HG03520 (cell line): ENCODE results near the gene PNPLA3.

Experiments
- ATAC-seq: cut with Tn5 transposase; IDR thresholded peaks from one replicate; pipeline ENCODE4 v1.9.1; 2021; ENCODE audit warnings: mild to moderate bottlenecking, moderate library complexity; ENCODE audit not compliant: unreplicated experiment

PNPLA3 gene

DNA sequence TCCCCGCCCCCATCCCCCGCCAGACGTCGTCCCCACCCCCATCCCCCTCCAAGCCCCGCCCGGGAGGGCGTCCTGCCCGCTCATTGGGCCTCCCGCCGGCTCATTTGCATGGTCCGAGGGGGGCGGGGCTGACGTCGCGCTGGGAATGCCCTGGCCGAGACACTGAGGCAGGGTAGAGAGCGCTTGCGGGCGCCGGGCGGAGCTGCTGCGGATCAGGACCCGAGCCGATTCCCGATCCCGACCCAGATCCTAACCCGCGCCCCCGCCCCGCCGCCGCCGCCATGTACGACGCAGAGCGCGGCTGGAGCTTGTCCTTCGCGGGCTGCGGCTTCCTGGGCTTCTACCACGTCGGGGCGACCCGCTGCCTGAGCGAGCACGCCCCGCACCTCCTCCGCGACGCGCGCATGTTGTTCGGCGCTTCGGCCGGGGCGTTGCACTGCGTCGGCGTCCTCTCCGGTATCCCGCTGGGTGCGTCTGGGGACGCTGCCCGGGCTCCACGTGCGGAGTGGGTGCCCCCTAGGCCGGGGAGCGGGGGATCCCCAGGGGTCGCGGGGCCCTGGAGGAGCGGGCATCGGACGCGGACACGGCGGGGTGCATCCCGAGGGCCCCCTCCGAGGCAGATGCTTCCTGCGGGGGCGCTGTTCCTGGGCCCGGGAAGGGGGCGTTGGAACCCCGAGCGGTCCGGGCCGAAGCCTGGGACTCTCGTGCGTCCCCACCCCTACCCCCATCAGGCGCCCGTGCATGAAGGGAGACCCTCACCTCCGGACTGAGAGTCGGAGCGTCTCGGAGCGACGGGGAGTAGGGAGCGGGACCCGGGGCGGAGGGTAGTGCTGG, at the start of gene PNPLA3:
Gene PNPLA3, plus strand, starts transcription at position 175 of the 834 bp plus-strand sequence. Its CDS starts 107 bp downstream, at position 282.
- no peak for ATAC-seq

DNA sequence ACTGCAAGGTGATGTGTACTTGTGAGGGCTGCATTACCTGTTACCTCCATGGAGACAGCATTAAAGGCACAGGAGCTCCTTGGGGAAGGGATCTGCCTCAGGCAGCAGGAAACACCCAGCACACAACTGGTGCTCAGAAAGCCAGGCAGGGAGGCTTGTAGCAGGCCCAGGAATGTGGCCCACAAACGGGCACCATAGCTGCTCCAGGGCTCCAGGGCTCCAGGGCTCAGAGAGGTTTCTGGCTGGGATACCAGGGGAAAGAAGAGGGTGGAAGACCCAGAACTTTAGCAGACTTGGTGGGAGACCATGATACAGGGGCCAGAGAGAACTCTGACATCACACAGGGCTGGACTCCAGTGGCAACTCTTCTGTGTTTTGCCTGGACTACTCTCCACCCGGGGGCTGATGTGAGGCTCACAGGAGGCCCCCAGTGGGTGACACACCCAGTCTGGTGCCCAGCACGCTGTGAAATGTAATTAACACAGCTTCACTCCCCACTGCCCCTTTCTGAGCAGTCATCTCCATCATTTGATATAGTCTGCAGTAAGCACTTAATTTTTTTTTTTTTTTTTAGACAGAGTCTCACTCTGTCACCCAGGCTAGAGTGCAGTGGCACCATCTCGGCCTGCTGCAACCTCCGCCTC, 46.6 kb upstream of the PNPLA3 start:
- no peak for ATAC-seq

- ATAC-seq = no peak
Measured at GRCh38 chr22:43878079-43878795, 45.4 kb upstream of the PNPLA3 start.

DNA sequence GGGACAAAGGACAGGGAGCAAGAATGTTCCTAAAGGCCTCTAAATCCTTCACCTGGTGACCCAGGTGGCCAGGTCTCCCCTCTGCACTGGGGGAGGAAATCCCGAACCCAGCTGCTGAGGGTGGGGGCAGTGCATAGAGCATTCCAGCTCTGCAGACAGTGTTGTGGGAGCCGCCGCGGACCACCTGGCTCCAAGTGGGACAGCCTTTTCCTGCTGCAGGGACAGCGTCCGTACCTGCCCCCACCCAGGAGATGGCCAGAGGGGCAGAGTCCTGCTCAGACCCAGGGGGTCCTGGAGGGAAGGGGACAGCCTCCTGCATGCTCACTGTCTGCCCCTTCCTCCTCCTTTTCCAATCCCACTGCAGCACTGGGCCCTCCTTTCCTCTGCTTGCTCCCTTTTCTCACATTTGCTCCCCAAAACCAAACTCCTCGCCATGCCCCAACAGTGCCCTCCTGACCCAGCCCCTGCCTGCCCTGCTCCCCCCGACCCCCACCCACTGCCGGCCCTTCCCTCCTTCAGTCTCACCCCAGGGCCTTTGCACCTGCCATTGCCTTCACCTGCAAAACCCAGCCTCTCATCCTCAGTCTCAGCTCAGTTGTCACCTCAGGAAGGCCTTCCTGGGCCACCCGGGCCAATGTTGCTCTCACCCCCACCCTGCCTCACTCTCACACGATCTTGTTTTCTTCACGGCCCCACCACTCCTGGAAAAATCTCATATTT, 44.6 kb upstream of the PNPLA3 start:
- no peak for ATAC-seq

DNA sequence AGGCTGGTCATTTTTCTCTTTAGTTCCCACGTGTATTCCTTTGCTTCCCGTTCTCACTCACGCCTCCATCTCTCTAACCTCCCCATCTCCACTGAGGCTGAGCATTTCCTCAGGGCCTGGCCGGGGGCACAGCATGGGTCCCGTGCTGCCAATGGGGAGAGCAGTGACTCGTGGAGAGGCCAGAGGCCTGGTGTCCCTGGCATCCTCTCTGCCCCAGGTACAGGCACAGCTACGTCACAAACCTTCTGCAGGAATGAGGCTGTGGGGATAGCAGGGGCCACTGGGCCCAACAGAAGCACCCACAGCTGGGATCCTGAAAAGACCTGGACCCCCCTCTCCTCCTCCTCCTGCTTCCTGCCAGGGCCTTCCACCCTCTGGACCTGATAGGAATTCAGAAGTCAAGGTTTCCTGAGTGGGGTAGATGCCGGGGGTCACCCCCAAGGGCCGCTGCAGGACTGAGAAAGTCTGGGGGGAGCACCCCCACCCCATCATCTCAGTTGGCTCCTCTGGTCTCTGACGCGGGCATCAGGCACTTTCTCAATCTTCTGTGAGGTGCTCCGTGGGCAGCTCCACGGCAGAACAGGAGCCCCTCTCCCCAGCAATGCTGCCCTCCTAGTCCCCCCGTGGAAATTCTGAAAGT, 43.6 kb upstream of the PNPLA3 start:
- no peak for ATAC-seq

GRCh38 chr22:43880541-43880991, 43.0 kb upstream of the PNPLA3 start:
- ATAC-seq = no peak

GRCh38 chr22:43881091-43882061, 42.2 kb upstream of the PNPLA3 start:
- ATAC-seq = no peak

DNA sequence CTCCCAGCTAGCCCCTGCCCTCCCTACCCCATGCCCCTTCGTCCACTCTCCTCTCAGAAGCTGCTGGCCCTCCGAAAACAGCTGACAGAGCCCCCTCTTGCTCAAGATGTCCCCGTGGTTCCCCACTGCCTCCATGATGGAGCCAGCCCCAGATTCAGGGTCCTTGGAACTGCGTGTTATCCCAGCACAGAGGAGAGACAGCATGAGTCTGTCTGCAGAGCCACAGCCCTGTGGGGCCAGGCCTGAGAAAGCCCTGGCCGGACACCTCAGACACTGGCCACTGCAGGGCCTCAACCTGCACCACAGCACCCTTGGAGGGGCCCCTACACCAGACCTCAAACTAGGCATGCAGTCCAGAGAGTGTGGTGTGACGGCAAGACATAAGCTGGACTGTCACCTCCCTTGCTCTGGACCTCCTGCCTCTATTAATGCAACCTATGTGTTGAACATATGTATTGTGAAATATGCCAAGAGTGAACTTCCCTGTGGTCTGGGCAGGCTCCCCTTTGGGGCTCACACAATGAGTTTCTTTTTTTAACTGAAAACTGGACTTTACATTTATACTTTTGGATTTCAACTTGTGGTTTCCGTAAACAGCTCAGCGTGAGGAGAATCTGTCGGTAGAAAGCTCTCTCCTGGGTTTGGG, 41.4 kb upstream of the PNPLA3 start:
- ATAC-seq = no peak

GRCh38 chr22:43883012-43883661, 40.5 kb upstream of the PNPLA3 start:
- no peak for ATAC-seq

DNA sequence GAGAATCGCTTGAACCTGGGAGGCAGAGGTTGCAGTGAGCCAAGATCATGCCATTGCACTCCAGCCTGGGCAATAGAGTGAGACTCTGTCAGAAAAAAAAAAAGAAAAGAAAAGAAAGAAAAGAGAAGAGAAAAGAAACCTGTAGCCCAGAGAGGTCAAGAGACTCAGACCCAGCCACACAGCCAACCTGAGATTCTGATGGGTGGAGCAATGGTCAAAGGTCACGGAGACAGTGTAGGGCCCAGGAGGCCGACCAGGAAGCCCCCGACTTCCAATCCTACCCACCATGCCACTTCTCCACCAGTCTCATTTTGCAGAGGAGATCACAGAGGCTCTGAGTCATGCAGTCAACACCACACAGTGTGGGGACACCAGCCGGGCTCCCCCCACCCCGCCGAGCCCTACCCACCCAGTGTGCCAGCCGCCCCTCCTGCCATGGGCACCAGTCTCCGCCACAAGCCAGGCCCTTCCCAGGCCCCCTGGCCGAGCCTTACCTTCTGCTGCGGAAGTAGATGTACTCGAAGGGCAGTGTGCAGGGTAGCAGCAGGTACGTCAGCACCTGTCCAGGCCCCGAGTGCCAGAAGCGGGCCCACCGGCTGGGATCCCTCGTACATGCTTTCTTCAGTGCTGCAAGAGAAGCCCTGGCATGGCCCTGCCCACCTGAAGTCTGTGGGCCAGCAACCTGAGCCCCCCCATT, 39.7 kb upstream of the PNPLA3 start:
- ATAC-seq = no peak

DNA sequence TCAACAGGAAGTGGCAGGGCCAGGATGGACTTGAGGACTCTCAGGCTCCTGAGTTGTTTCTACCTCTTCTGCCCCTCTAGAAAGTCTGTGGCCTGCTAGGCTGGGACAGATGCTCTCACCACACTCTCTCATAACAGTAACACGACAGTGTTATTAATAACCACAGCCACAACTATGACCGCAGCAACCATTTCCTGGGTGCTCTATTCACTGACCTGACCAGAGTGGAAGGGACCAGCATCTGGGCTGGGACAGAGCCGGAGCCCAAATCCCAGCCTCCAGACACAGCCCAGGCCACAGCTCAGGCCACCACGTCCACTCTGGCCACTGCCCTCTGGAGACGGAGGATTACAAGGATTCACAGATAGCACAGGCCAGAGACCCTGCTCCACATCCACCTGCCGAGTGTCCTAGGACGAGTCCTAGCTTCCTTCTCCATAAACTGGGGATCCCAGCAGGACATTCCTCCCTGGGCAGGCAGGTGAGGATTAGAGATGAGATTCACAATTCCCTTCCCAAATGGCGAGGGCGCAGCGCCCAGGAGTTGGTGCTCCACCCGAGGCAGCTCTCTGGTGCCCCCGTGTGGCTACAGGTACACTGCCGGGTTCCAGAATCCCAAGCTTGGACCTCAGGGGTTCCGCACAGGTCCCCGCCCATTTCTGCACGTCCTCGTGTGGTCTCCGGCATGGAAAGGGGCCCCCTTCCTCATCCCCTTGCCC, 38.8 kb upstream of the PNPLA3 start:
- ATAC-seq = no peak

GRCh38 chr22:43885319-43885671, 38.3 kb upstream of the PNPLA3 start:
- no peak for ATAC-seq

DNA sequence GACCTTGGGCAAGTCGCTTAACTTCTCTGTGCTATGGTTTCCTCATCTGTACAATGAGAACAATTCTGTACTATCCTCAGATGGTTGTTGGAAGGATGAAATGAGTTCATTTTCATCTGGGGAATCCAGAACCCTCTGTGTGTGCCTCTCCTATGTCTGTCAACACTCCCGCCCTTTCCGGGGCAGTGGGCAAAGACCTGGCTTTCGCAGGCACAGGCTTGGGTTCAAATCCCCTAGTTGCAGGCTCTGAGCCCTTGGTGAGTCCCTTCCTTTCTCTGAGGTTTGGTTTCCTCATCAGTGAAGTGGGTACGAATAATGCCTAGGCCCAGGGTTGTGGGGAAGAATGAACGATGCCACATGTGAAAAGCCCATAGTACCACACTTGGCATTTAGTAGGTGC, 37.8 kb upstream of the PNPLA3 start:
- no peak for ATAC-seq

GRCh38 chr22:43886231-43886630, 37.4 kb upstream of the PNPLA3 start:
- ATAC-seq = no peak

DNA sequence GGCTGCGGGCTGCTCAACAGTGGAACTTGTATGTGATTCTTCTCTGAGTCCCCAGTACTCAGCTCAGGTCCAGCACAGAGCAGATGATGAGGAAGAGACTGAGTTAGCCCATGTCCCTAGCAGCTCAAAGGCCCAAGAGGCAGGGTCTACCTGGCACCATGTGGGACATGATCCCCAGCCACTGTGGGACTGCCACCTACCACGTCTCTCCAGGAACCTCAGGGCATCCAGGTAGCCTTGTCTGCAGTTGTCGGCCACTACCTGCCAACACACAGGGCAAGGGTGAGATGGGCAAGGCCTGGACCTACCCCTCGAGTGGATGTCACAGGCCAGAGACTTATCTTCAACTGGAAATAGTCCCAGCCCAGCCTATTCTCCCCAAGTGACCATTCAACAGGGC, 36.2 kb upstream of the PNPLA3 start:
- no peak for ATAC-seq

- ATAC-seq = no peak
Measured at GRCh38 chr22:43888740-43889139, 34.9 kb upstream of the PNPLA3 start.

DNA sequence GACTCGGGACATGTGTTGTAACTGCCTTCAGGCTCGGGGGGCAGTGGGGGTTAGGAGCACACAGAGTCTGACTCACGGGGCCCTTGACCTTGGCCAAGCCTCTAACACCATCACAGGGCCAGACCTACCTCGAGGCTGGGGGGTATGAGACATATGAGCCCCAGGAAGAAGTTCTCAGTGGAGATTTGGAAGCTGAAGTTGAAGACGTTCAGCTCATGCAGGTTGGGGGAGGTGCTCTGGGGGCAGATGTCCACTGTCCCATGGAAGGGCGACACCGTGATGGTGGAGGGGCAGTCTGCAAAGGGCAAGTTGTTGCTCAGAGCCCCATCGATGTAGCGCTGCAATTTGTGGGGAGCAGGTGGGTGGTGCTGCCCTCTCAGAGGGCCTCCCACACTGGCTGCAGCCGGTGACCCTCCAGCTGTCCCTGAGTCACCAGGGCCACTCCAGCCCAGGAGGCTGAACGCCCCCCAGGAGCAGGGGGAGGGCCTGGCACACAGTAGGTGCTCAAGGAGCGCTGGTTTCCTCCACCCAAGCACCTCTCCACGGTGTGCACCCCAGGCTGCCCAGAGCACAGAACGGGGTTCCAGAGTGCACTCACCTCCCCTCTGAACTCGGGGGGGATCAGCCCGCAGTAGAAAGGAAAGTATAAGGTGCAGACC, 34.3 kb upstream of the PNPLA3 start:
- no peak for ATAC-seq
